GM12878 (cell line): ENCODE data around the gene MOCOS. TPM values are rescaled to one million over a fixed set of nuclear protein-coding genes. Genes with fewer than 3 reads are reported as not detected.

Experiments
- ATAC-seq: fragments of 200-7000 bp; cut with Tn5 transposase; 3 replicates; pipeline ENCODE4 v1.9.1; 2020; ENCODE audit warnings: mild to moderate bottlenecking, moderate library complexity
- BruUV-seq: library from RNA; stranded (reverse); fragments of 400-500 nt; replicated peaks from 2 replicates; lab custom pipeline; 2021; lab: Mats Ljungman, UMichigan
- CTCF ChIA-PET: fragments of 300-600 bp; sonication (Branson Sonifier 250); formaldehyde crosslinking; extraction: SDS; loops from one replicate; lab custom pipeline; 2021; ENCODE audit warnings: inconsistent platforms; lab: Yijun Ruan, JAX
- POLR2A ChIA-PET: fragments of 350-600 bp; formaldehyde crosslinking; extraction: SDS; loops from one replicate; lab custom pipeline; 2021; ENCODE audit warnings: inconsistent platforms; lab: Charles Lee
- RAD21 ChIA-PET: fragments of 300-600 bp; sonication (Branson Sonifier 250); formaldehyde crosslinking; loops from one replicate; lab custom pipeline; 2023; ENCODE audit warnings: antibody characterized with exemption; ENCODE audit not compliant: unreplicated experiment; lab: Charles Lee
- SMC1A ChIA-PET: fragments of 300-600 bp; sonication (Branson Sonifier 250); formaldehyde crosslinking; loops from one replicate; lab custom pipeline; 2023; ENCODE audit not compliant: unreplicated experiment, uncharacterized antibody; lab: Charles Lee
- DNase-seq: peaks from one replicate; pipeline ENCODE4 v3.0.0-alpha.2; 2011; ENCODE audit warnings: low read depth, low spot score
- FAIRE-seq: peaks from 3 replicates; lab custom pipeline; 2011; peaks lifted over from hg19 to GRCh38; lab: Jason Lieb, UNC
- H2AFZ ChIP-seq: 2 replicates; pipeline ENCODE4 v1.6.0; 2011; ENCODE audit warnings: low read depth, low read length, control low read depth; ENCODE audit not compliant: control insufficient read depth
- H3K27ac ChIP-seq: 2 replicates; pipeline ENCODE4 v1.5.1; 2011; ENCODE audit warnings: control low read depth; ENCODE audit not compliant: control insufficient read depth, insufficient read depth
- H3K27me3 ChIP-seq, 2 experiments: replicated peaks in 1 of 2; 2 replicates each; pipeline versions ENCODE4 v1.6.0 to v1.6.1; 2011; ENCODE audit warnings: low read length in 1 of 2; ENCODE audit not compliant: control insufficient read depth in 2 of 2, insufficient read depth in 2 of 2
- H3K36me3 ChIP-seq, 2 experiments: 2 replicates each; pipeline ENCODE4 v1.5.1; 2011; ENCODE audit warnings: low read length in 1 of 2; ENCODE audit not compliant: control insufficient read depth in 2 of 2, insufficient read depth in 2 of 2
- H3K4me1 ChIP-seq: 2 replicates; pipeline ENCODE4 v1.6.1; 2011; ENCODE audit warnings: mild to moderate bottlenecking, low read length, moderate library complexity, mixed read lengths; ENCODE audit not compliant: control insufficient read depth, insufficient read depth
- H3K4me2 ChIP-seq: 2 replicates; pipeline ENCODE4 v1.6.0; 2011; ENCODE audit warnings: control low read depth; ENCODE audit not compliant: control insufficient read depth, insufficient read depth
- H3K4me3 ChIP-seq: fragments of 200-600 bp; sonication (generic); 2 replicates; pipeline ENCODE4 v1.5.1; 2016
- H3K79me2 ChIP-seq: 2 replicates; pipeline ENCODE4 v1.6.0; 2011; ENCODE audit warnings: low read length; ENCODE audit not compliant: control insufficient read depth, insufficient read depth
- H3K9ac ChIP-seq: 2 replicates; pipeline ENCODE4 v1.8.0; 2011; ENCODE audit warnings: low read length, control low read depth, mixed read lengths; ENCODE audit not compliant: control insufficient read depth, insufficient read depth
- H3K9me3 ChIP-seq: replicated peaks from 3 replicates; pipeline ENCODE4 v1.5.1; 2011; ENCODE audit warnings: mild to moderate bottlenecking, low read length; ENCODE audit not compliant: control insufficient read depth, insufficient read depth
- H4K20me1 ChIP-seq: 2 replicates; pipeline ENCODE4 v1.6.0; 2011; ENCODE audit not compliant: control insufficient read depth, insufficient read depth
- BCL11A ChIP-seq: IDR thresholded peaks from 2 replicates; pipeline ENCODE4 v1.6.1; 2011; ENCODE audit warnings: low read depth, low read length
- CEBPB ChIP-seq, 2 experiments: fragments of 150-350 bp in 1 of 2; IDR thresholded peaks; 2 replicates each; pipeline ENCODE4 v1.6.1; 2012 to 2014; ENCODE audit warnings: low read depth in 2 of 2, low read length in 2 of 2, borderline replicate concordance in 1 of 2, inconsistent platforms in 1 of 2
- GATAD2B ChIP-seq: fragments of 450-650 bp; conservative IDR thresholded peaks from 2 replicates; pipeline ENCODE4 v1.6.1; 2017; ENCODE audit warnings: low read depth, mild to moderate bottlenecking, moderate library complexity
- MEF2B ChIP-seq: fragments of 450-650 bp; IDR thresholded peaks from 2 replicates; pipeline ENCODE4 v1.6.1; 2018; ENCODE audit warnings: mild to moderate bottlenecking, moderate library complexity; ENCODE audit not compliant: partially characterized antibody, poor library complexity, severe bottlenecking
- ZNF24 ChIP-seq: fragments of 450-650 bp; IDR thresholded peaks from 2 replicates; pipeline ENCODE4 v1.6.1; 2017; ENCODE audit warnings: antibody characterized with exemption, mild to moderate bottlenecking
- WGBS: methylation state at CpG from one replicate; pipeline ENCODE4 v1.1.6; 2016; ENCODE audit warnings: low lambda C conversion rate; ENCODE audit not compliant: insufficient replicate concordance, insufficient coverage; ENCODE audit errors: missing lambda C conversion rate; 5-methylcytosine and 5-hydroxymethylcytosine counted together
- in situ Hi-C: fragments of 300-500 bp; cut with MboI; formaldehyde crosslinking; loops from 9 replicates; pipeline ENCODE4 v1.14.3; 2018; ENCODE audit warnings: mixed read lengths
- intact Hi-C: fragments of 100-400 bp; cut with micrococcal nuclease; formaldehyde crosslinking; loops from one replicate; pipeline ENCODE4 v1.14.2; 2022; ENCODE audit not compliant: unreplicated experiment
- polyA plus RNA-seq, 11 experiments: library from polyadenylated mRNA; depleted of rRNA in 4 of 11; unstranded in 6 of 11; stranded (reverse) in 5 of 11; fragments of >200 nt; fragmentation: Nextera tagmentation in 4 of 11; fragmentation: Illumina TruSeq in 1 of 11; extraction: Ambion mirVana in 4 of 11; extraction: Trizol in 1 of 11; gene quantifications; 1 replicate in 1 of 11; 2 replicates in 10 of 11; pipeline versions ENCODE4 v1.2.1 to v1.2.3, GENCODE V29; 2011 to 2016; ENCODE audit warnings: inconsistent platforms in 2 of 11, missing spikeins in 2 of 11, low read depth in 1 of 11
- total RNA-seq, 4 experiments: library from RNA; depleted of rRNA in 3 of 4; stranded (reverse); fragments of >200 nt in 3 of 4; fragmentation: Illumina TruSeq in 1 of 4; extraction: Trizol in 1 of 4; gene quantifications; 2 replicates each; pipeline versions ENCODE4 v1.2.1 to v1.2.3, GENCODE V29; 2013 to 2021

The MOCOS gene
- total and polyA plus RNA-seq, 10 of the 15 experiments (the other 5 are each of a cell fraction or from before 2014, with no cell fraction given), result 0.16 to 0.56 (median 0.33) TPM

- CTCF ChIA-PET, result no interaction called here
- 33% methylated on average over 2 of the region's 2 CpGs for whole genome bisulfite sequencing
- H3K4me1 ChIP-seq, result peaks cover 16% of the 10 kb centered on the region
- no peaks in the 10 kb centered on the region for H4K20me1 ChIP-seq
- FAIRE-seq (no peak), DNase-seq (no peak), ATAC-seq (no peak)
- no peak overlapping the region for H3K4me2 ChIP-seq
- no peaks in the 10 kb centered on the region for H3K36me3 ChIP-seq
- H2AFZ ChIP-seq, result no peak overlapping the region
- no peak overlapping the region for H3K4me3 ChIP-seq
- in situ Hi-C loops (no loop called here), intact Hi-C loops (no loop called here)
- H3K9me3 ChIP-seq, result no peaks in the 10 kb centered on the region
- no peak for TF ChIP-seq BCL11A
- peak; percentile 83 for TF ChIP-seq ZNF24
- H3K9ac ChIP-seq, result no peak overlapping the region
- H3K27ac ChIP-seq, result no peak overlapping the region
- POLR2A ChIA-PET, result no interaction called here
- BruUV-seq, result no TSS peak
- RAD21 ChIA-PET, result interaction anchor here (1.0 kb wide), 1 partner anchor 101 kb away, joined by 3 read pairs; no protein-coding TSS in a partner anchor
- SMC1A ChIA-PET, result no interaction called here
- no peaks in the 10 kb centered on the region for H3K79me2 ChIP-seq
- no peaks in the 10 kb centered on the region for H3K27me3 ChIP-seq
These were observed 3.3 kb upstream of the MOCOS start for GRCh38 chr18:36183987-36184386.

GRCh38 chr18:36185157-36185556 lies 2.1 kb upstream of the MOCOS start:
- no peak for FAIRE-seq
- BruUV-seq, result no TSS peak
- intact Hi-C loops (no loop called here), in situ Hi-C loops (no loop called here)
- TF ChIP-seq GATAD2B (no peak), CEBPB (IDR thresholded peaks at IDR 0.05; ENCODE audit: borderline replicate concordance in 1 of 2, low read depth in 2 of 2, low read length in 2 of 2) (no peak), MEF2B (peak; percentile 19)
- no peak overlapping the region for H3K9ac ChIP-seq
- H3K4me1 ChIP-seq, result peaks cover 9% of the 10 kb centered on the region; the same call in 1 of the 2 replicates
- H3K9me3 ChIP-seq, result no peaks in the 10 kb centered on the region
- H2AFZ ChIP-seq, result no peak overlapping the region
- ChIA-PET CTCF (interaction anchor here (1.2 kb wide), 1 partner anchor 20 kb away, joined by 3 read pairs; no protein-coding TSS in a partner anchor), SMC1A (no interaction called here), POLR2A (no interaction called here), RAD21 (interaction anchor here (1.0 kb wide), 1 partner anchor 100 kb away, joined by 3 read pairs; no protein-coding TSS in a partner anchor)
- H4K20me1 ChIP-seq, result no peaks in the 10 kb centered on the region
- DNase-seq, result no peak
- no peak for ATAC-seq
- no peaks in the 10 kb centered on the region for H3K36me3 ChIP-seq
- 46% methylated on average over 3 of the region's 3 CpGs for WGBS
- H3K79me2 ChIP-seq, result no peaks in the 10 kb centered on the region
- H3K4me2 ChIP-seq, result no peak overlapping the region
- no peak overlapping the region for H3K4me3 ChIP-seq
- no peak overlapping the region for H3K27ac ChIP-seq
- H3K27me3 ChIP-seq, result no peaks in the 10 kb centered on the region
